ENCODE measurements around the gene SCAMP1.
"Not testable (repeated sequence)": the region's sequence is repeated elsewhere in the genome, so short reads cannot be mapped to it uniquely, and the experiment has no call there.

SCAMP1 gene

GRCh38 chr5:78416677-78417425 lies 56.4 kb downstream of the SCAMP1 start:
- Histone ChIP-seq H3K9me3 (ENCODE audit: control insufficient read depth in 2 of 2, low read length in 2 of 2) (no peaks in the 10 kb centered on the region), H3K27ac (ENCODE audit: low read depth in 2 of 2, low read length in 2 of 2) (no peak overlapping the region), H3K4me3 (ENCODE audit: low read length in 2 of 2) (no peak overlapping the region), H3K4me1 (ENCODE audit: control insufficient read depth in 2 of 2, insufficient read depth in 2 of 2, low read length in 2 of 2) (no peaks in the 10 kb centered on the region), H3K27me3 (ENCODE audit: control insufficient read depth in 2 of 2, insufficient read depth in 2 of 2, low read length in 2 of 2) (no peaks in the 10 kb centered on the region), H3K36me3 (ENCODE audit: control insufficient read depth in 2 of 2, insufficient read depth in 2 of 2, low read length in 2 of 2) (peaks cover 0 to 13% of the 10 kb centered on the region in 2 donors), H3K9ac (ENCODE audit: low read depth in 1 of 2, low read length in 2 of 2) (no peak overlapping the region)

- peaks cover 0 to 13% of the 10 kb centered on the region in 2 donors for H3K36me3 ChIP-seq (ENCODE audit: control insufficient read depth in 2 of 2, insufficient read depth in 2 of 2, low read length in 2 of 2)
- no peaks in the 10 kb centered on the region for H3K9me3 ChIP-seq (ENCODE audit: control insufficient read depth in 2 of 2, low read length in 2 of 2)
- H3K27me3 ChIP-seq (ENCODE audit: control insufficient read depth in 2 of 2, insufficient read depth in 2 of 2, low read length in 2 of 2), result no peaks in the 10 kb centered on the region
- H3K27ac ChIP-seq (ENCODE audit: low read depth in 2 of 2, low read length in 2 of 2), result no peak overlapping the region
- H3K4me3 ChIP-seq (ENCODE audit: low read length in 2 of 2), result no peak overlapping the region
- H3K4me1 ChIP-seq (ENCODE audit: control insufficient read depth in 2 of 2, insufficient read depth in 2 of 2, low read length in 2 of 2), result no peaks in the 10 kb centered on the region
- no peak overlapping the region for H3K9ac ChIP-seq (ENCODE audit: low read depth in 1 of 2, low read length in 2 of 2)
Observed at GRCh38 chr5:78419396-78419795, 59.0 kb downstream of the SCAMP1 start.

GRCh38 chr5:78420548-78420947 lies 60.1 kb downstream of the SCAMP1 start:
- Histone ChIP-seq H3K4me3 (ENCODE audit: low read length in 2 of 2) (no peak overlapping the region), H3K27me3 (ENCODE audit: control insufficient read depth in 2 of 2, insufficient read depth in 2 of 2, low read length in 2 of 2) (no peaks in the 10 kb centered on the region), H3K9me3 (ENCODE audit: control insufficient read depth in 2 of 2, low read length in 2 of 2) (no peaks in the 10 kb centered on the region), H3K36me3 (ENCODE audit: control insufficient read depth in 2 of 2, insufficient read depth in 2 of 2, low read length in 2 of 2) (peaks cover 0 to 13% of the 10 kb centered on the region in 2 donors), H3K27ac (ENCODE audit: low read depth in 2 of 2, low read length in 2 of 2) (no peak overlapping the region), H3K9ac (ENCODE audit: low read depth in 1 of 2, low read length in 2 of 2) (no peak overlapping the region), H3K4me1 (ENCODE audit: control insufficient read depth in 2 of 2, insufficient read depth in 2 of 2, low read length in 2 of 2) (no peaks in the 10 kb centered on the region)

- no peak overlapping the region for H3K27ac ChIP-seq (ENCODE audit: low read depth in 2 of 2, low read length in 2 of 2)
- no peaks in the 10 kb centered on the region for H3K4me1 ChIP-seq (ENCODE audit: control insufficient read depth in 2 of 2, insufficient read depth in 2 of 2, low read length in 2 of 2)
- H3K27me3 ChIP-seq (ENCODE audit: control insufficient read depth in 2 of 2, insufficient read depth in 2 of 2, low read length in 2 of 2), result no peaks in the 10 kb centered on the region
- H3K36me3 ChIP-seq (ENCODE audit: control insufficient read depth in 2 of 2, insufficient read depth in 2 of 2, low read length in 2 of 2), result peaks cover 0 to 4% of the 10 kb centered on the region in 2 donors
- H3K4me3 ChIP-seq (ENCODE audit: low read length in 2 of 2), result no peak overlapping the region
- H3K9me3 ChIP-seq (ENCODE audit: control insufficient read depth in 2 of 2, low read length in 2 of 2), result no peaks in the 10 kb centered on the region
- H3K9ac ChIP-seq (ENCODE audit: low read depth in 1 of 2, low read length in 2 of 2), result no peak overlapping the region
Observed at GRCh38 chr5:78424665-78425064, 64.2 kb downstream of the SCAMP1 start.

- Histone ChIP-seq H3K27me3 (ENCODE audit: control insufficient read depth in 2 of 2, insufficient read depth in 2 of 2, low read length in 2 of 2) (no peaks in the 10 kb centered on the region), H3K4me1 (ENCODE audit: control insufficient read depth in 2 of 2, insufficient read depth in 2 of 2, low read length in 2 of 2) (no peaks in the 10 kb centered on the region), H3K4me3 (ENCODE audit: low read length in 2 of 2) (no peak overlapping the region), H3K27ac (ENCODE audit: low read depth in 2 of 2, low read length in 2 of 2) (no peak overlapping the region), H3K36me3 (ENCODE audit: control insufficient read depth in 2 of 2, insufficient read depth in 2 of 2, low read length in 2 of 2) (peaks cover 0 to 4% of the 10 kb centered on the region in 2 donors), H3K9ac (ENCODE audit: low read depth in 1 of 2, low read length in 2 of 2) (no peak overlapping the region), H3K9me3 (ENCODE audit: control insufficient read depth in 2 of 2, low read length in 2 of 2) (no peaks in the 10 kb centered on the region)
Observed at GRCh38 chr5:78429332-78429980, 69.0 kb downstream of the SCAMP1 start.

- Histone ChIP-seq H3K9me3 (ENCODE audit: control insufficient read depth in 2 of 2, low read length in 2 of 2) (no peaks in the 10 kb centered on the region), H3K27ac (ENCODE audit: low read depth in 2 of 2, low read length in 2 of 2) (no peak overlapping the region), H3K4me1 (ENCODE audit: control insufficient read depth in 2 of 2, insufficient read depth in 2 of 2, low read length in 2 of 2) (no peaks in the 10 kb centered on the region), H3K27me3 (ENCODE audit: control insufficient read depth in 2 of 2, insufficient read depth in 2 of 2, low read length in 2 of 2) (no peaks in the 10 kb centered on the region), H3K4me3 (ENCODE audit: low read length in 2 of 2) (no peak overlapping the region), H3K9ac (ENCODE audit: low read depth in 1 of 2, low read length in 2 of 2) (no peak overlapping the region), H3K36me3 (ENCODE audit: control insufficient read depth in 2 of 2, insufficient read depth in 2 of 2, low read length in 2 of 2) (peaks cover 0 to 4% of the 10 kb centered on the region in 2 donors)
Observed at GRCh38 chr5:78430866-78431265, 70.4 kb downstream of the SCAMP1 start.

- Histone ChIP-seq H3K9me3 (ENCODE audit: control insufficient read depth in 2 of 2, low read length in 2 of 2) (no peaks in the 10 kb centered on the region), H3K4me3 (ENCODE audit: low read length in 2 of 2) (no peak overlapping the region), H3K27me3 (ENCODE audit: control insufficient read depth in 2 of 2, insufficient read depth in 2 of 2, low read length in 2 of 2) (no peaks in the 10 kb centered on the region), H3K36me3 (ENCODE audit: control insufficient read depth in 2 of 2, insufficient read depth in 2 of 2, low read length in 2 of 2) (peaks cover 0 to 4% of the 10 kb centered on the region in 2 donors), H3K27ac (ENCODE audit: low read depth in 2 of 2, low read length in 2 of 2) (no peak overlapping the region), H3K4me1 (ENCODE audit: control insufficient read depth in 2 of 2, insufficient read depth in 2 of 2, low read length in 2 of 2) (no peaks in the 10 kb centered on the region), H3K9ac (ENCODE audit: low read depth in 1 of 2, low read length in 2 of 2) (no peak overlapping the region)
Observed at GRCh38 chr5:78433972-78434371, 73.6 kb downstream of the SCAMP1 start.

GRCh38 chr5:78447775-78448424 lies 87.5 kb downstream of the SCAMP1 start:
- no peaks in the 10 kb centered on the region for H3K9me3 ChIP-seq (ENCODE audit: control insufficient read depth in 2 of 2, low read length in 2 of 2)
- H3K4me1 ChIP-seq (ENCODE audit: control insufficient read depth in 2 of 2, insufficient read depth in 2 of 2, low read length in 2 of 2), result no peaks in the 10 kb centered on the region
- H3K27ac ChIP-seq (ENCODE audit: low read depth in 2 of 2, low read length in 2 of 2), result no peak overlapping the region
- H3K9ac ChIP-seq (ENCODE audit: low read depth in 1 of 2, low read length in 2 of 2), result no peak overlapping the region
- no peak overlapping the region for H3K4me3 ChIP-seq (ENCODE audit: low read length in 2 of 2)
- H3K27me3 ChIP-seq (ENCODE audit: control insufficient read depth in 2 of 2, insufficient read depth in 2 of 2, low read length in 2 of 2), result no peaks in the 10 kb centered on the region
- peaks cover 0 to 5% of the 10 kb centered on the region in 2 donors for H3K36me3 ChIP-seq (ENCODE audit: control insufficient read depth in 2 of 2, insufficient read depth in 2 of 2, low read length in 2 of 2)

GRCh38 chr5:78449103-78449502 lies 88.7 kb downstream of the SCAMP1 start:
- no peak overlapping the region for H3K27ac ChIP-seq (ENCODE audit: low read depth in 2 of 2, low read length in 2 of 2)
- peaks cover 0 to 5% of the 10 kb centered on the region in 2 donors for H3K36me3 ChIP-seq (ENCODE audit: control insufficient read depth in 2 of 2, insufficient read depth in 2 of 2, low read length in 2 of 2)
- no peak overlapping the region for H3K9ac ChIP-seq (ENCODE audit: low read depth in 1 of 2, low read length in 2 of 2)
- no peaks in the 10 kb centered on the region for H3K27me3 ChIP-seq (ENCODE audit: control insufficient read depth in 2 of 2, insufficient read depth in 2 of 2, low read length in 2 of 2)
- no peaks in the 10 kb centered on the region for H3K4me1 ChIP-seq (ENCODE audit: control insufficient read depth in 2 of 2, insufficient read depth in 2 of 2, low read length in 2 of 2)
- no peak overlapping the region for H3K4me3 ChIP-seq (ENCODE audit: low read length in 2 of 2)
- H3K9me3 ChIP-seq (ENCODE audit: control insufficient read depth in 2 of 2, low read length in 2 of 2), result no peaks in the 10 kb centered on the region

- not testable (repeated sequence) for H3K4me3 ChIP-seq (ENCODE audit: low read length in 2 of 2); H3K27ac ChIP-seq (ENCODE audit: low read depth in 2 of 2, low read length in 2 of 2); H3K9me3 ChIP-seq (ENCODE audit: control insufficient read depth in 2 of 2, low read length in 2 of 2); H3K36me3 ChIP-seq (ENCODE audit: control insufficient read depth in 2 of 2, insufficient read depth in 2 of 2, low read length in 2 of 2); H3K4me1 ChIP-seq (ENCODE audit: control insufficient read depth in 2 of 2, insufficient read depth in 2 of 2, low read length in 2 of 2); H3K27me3 ChIP-seq (ENCODE audit: control insufficient read depth in 2 of 2, insufficient read depth in 2 of 2, low read length in 2 of 2); H3K9ac ChIP-seq (ENCODE audit: low read depth in 1 of 2, low read length in 2 of 2)
Observed at GRCh38 chr5:78457507-78457906, 97.1 kb downstream of the SCAMP1 start.

All from mucosa of rectum (tissue), 2 donors.